ENCODE results near the gene FBXO34. TPM values are rescaled to one million over a fixed set of nuclear protein-coding genes. Genes with fewer than 3 reads are reported as not detected.
"Not testable (repeated sequence)": the region's sequence is repeated elsewhere in the genome, so short reads cannot be mapped to it uniquely, and the experiment has no call there.

The FBXO34 gene
- total RNA-seq, 2 donors from 2014 or later: 39.8 to 70.9 TPM

DNA sequence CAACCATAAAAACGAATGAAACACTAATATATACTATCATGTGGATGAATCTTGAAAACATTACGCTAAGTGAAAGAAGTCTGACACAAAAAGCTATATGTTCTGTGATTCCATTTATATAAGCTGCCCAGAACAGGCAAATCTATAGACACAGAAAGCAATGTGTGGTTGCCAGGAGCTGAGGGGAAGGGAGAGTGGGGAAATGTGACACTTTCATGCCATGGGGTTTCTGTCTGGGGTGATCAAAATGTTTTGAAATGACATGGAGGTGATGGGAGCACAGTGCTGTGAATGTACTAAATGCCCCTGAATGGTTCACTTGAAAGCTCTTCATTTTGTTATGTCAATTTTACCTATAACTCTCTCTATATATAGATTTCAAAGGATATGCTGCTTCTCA is 110.3 kb downstream of the FBXO34 start:
- H3K27me3 ChIP-seq: no peaks in the 10 kb centered on the region
- peaks cover 7% of the 10 kb centered on the region for H3K36me3 ChIP-seq
- no peak for DNase-seq
- H3K27ac ChIP-seq: no peak overlapping the region
- TF ChIP-seq, protein P1, sequence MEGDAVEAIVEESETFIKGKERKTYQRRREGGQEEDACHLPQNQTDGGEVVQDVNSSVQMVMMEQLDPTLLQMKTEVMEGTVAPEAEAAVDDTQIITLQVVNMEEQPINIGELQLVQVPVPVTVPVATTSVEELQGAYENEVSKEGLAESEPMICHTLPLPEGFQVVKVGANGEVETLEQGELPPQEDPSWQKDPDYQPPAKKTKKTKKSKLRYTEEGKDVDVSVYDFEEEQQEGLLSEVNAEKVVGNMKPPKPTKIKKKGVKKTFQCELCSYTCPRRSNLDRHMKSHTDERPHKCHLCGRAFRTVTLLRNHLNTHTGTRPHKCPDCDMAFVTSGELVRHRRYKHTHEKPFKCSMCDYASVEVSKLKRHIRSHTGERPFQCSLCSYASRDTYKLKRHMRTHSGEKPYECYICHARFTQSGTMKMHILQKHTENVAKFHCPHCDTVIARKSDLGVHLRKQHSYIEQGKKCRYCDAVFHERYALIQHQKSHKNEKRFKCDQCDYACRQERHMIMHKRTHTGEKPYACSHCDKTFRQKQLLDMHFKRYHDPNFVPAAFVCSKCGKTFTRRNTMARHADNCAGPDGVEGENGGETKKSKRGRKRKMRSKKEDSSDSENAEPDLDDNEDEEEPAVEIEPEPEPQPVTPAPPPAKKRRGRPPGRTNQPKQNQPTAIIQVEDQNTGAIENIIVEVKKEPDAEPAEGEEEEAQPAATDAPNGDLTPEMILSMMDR (IDR thresholded peaks at IDR 0.05): no peak
- intact Hi-C loops (cut with DNase I): no loop called here
- no peaks in the 10 kb centered on the region for H3K9me3 ChIP-seq
- H3K9ac ChIP-seq (ENCODE audit: low read depth in 2 of 2, low read length in 2 of 2): no peak overlapping the region
- H3K4me3 ChIP-seq: no peak overlapping the region
- H3K4me1 ChIP-seq: no peaks in the 10 kb centered on the region

DNA sequence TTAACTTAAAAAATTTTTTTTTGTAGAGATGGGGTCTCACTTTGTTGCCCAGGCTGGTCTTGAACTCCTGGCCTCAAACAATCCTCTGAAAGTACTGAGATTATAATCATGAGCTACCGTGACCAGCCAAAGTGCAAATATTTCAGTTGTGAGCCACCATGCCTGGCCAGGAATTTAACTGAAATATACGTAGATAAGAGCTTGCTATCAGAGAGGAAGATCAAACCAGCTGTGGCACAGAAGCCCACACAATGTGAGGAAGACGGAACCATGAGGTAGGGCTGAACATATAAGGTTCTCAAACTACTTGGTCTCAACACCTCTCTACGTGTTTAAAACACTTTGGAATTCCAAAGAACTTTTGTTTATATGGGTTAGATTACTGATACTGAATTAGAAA is 111.3 kb downstream of the FBXO34 start:
- Histone ChIP-seq H3K9ac (ENCODE audit: low read depth in 2 of 2, low read length in 2 of 2) (no peak overlapping the region), H3K27ac (no peak overlapping the region), H3K4me1 (no peaks in the 10 kb centered on the region), H3K36me3 (no peaks in the 10 kb centered on the region), H3K27me3 (no peaks in the 10 kb centered on the region), H3K4me3 (no peak overlapping the region), H3K9me3 (no peaks in the 10 kb centered on the region)
- DNase-seq: no peak
- intact Hi-C loops (cut with DNase I): no loop called here
- TF ChIP-seq, protein P1 (IDR thresholded peaks at IDR 0.05): no peak

DNA sequence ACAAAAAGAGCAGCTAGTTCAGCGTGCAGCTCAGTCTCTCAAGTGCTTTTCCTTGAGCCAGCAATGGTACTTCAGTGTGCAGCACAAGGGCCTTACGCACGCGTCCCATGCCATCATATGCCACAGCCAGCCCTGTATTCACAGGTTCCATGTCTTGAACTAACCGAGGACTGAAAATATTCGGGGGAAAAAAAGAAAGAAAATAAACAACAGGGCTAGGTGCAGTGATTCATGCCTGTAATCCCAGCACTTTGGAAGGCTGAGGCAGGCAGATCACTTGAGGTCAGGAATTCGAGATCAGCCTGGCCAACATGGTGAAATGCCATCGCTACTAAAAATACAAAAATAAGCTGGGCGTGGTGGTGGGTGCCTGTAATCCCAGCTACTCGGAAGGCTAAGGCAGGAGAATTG is 111.8 kb downstream of the FBXO34 start:
- DNase-seq; H3K4me1 ChIP-seq; H3K9me3 ChIP-seq; H3K27me3 ChIP-seq; intact Hi-C loops (cut with DNase I); H3K9ac ChIP-seq (ENCODE audit: low read depth in 2 of 2, low read length in 2 of 2); H3K36me3 ChIP-seq; H3K4me3 ChIP-seq; H3K27ac ChIP-seq: not testable (repeated sequence)

DNA sequence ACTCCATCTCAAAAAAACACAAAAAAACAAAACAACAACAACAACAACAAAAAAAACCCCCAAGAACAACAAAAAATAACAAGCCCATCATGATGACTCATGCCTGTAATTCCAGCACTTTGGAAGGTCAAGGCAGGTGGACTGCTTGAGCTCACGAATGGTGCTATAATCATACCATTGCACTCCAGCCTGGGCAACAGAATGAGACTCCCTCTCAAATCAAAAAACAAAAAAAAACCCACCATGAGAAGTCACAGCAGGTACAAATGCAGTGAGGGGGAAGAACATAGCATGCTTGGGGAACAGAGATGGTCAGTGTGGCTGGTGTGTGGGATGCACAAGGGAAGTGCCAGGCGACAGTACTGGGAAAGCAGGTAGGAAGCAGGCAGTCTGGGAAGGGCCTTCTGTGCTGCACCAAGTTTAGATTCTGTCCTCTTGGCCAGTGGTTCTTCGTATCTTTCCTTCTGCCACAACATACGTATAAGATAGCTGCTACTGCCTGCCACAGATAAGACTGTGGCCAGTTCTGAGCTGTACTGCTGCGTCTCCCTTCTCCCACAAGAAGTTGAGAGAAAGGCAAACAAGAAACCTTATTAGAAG is 112.4 kb downstream of the FBXO34 start:
- Histone ChIP-seq H3K9me3 (no peaks in the 10 kb centered on the region), H3K27me3 (no peaks in the 10 kb centered on the region), H3K9ac (ENCODE audit: low read depth in 2 of 2, low read length in 2 of 2) (no peak overlapping the region), H3K36me3 (no peaks in the 10 kb centered on the region), H3K4me1 (no peaks in the 10 kb centered on the region), H3K27ac (no peak overlapping the region), H3K4me3 (no peak overlapping the region)
- TF ChIP-seq, protein P1 (IDR thresholded peaks at IDR 0.05): no peak
- intact Hi-C loops (cut with DNase I): no loop called here
- no peak for DNase-seq

DNA sequence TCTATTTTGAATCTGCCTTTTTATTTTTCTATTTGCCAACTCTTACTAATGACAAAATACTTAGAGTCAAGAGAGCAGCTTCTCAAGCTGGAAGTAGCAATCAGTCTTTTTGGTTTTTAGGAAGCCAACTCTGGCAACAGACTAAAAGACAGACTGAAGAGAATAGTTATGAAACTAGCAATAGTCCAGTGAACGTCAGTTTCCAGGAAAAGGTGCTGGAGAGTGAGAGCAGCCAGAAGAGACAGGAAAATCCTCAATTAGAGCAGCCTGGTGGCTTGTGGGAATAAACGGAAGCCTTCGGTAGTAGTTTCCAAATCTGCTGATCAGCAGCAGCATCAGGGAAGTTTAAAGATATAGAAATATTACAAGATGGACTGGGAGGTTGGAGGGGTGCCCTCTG is 113.3 kb downstream of the FBXO34 start:
- Histone ChIP-seq H3K4me1 (no peaks in the 10 kb centered on the region), H3K9me3 (no peaks in the 10 kb centered on the region), H3K27ac (no peak overlapping the region), H3K4me3 (no peak overlapping the region), H3K27me3 (no peaks in the 10 kb centered on the region), H3K36me3 (no peaks in the 10 kb centered on the region), H3K9ac (ENCODE audit: low read depth in 2 of 2, low read length in 2 of 2) (no peak overlapping the region)
- TF ChIP-seq, protein P1 (IDR thresholded peaks at IDR 0.05): no peak
- no peak for DNase-seq
- intact Hi-C loops (cut with DNase I): no loop called here

DNA sequence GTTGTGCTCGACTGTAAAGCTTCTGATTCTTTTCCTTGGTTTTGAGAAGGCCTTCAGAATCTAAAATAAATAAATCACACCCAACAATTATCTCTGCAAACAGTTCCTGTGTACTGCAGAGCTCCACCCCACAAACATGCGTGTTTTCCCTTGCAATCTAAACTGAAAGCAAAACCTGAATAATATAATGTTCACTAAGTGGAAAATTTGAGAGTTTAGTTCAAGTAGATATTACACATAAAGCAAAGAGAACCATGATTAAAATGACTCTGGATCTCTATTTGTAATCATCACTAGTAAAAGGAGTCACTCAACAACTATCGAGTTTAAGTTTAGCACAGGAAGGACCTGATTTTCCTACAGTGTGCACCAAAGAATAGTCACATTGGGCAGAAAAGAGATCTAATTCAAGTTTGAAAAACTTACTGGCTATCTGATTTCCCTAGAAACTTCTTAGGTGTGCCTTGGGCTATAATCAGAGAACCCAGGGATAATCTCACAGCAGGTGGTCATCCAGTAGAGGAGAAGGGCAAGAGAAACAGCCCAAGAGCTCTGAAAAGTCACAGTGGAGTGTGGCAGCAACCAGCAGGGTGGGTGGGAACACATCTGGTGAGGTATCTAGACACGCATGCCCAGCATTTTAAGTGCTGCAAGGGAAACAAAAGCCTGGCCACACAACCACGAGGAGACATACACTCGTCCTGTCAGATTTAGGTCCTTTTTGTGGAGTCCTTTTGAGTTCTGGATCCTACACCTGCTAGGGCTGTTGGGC is 115.0 kb downstream of the FBXO34 start:
- H3K9me3 ChIP-seq: no peaks in the 10 kb centered on the region
- H3K9ac ChIP-seq (ENCODE audit: low read depth in 2 of 2, low read length in 2 of 2): no peak overlapping the region
- no peaks in the 10 kb centered on the region for H3K4me1 ChIP-seq
- peak overlapping the region; percentile 78 for H3K27ac ChIP-seq
- TF ChIP-seq, protein P1 (IDR thresholded peaks at IDR 0.05): no peak
- no peak overlapping the region for H3K4me3 ChIP-seq
- no peaks in the 10 kb centered on the region for H3K27me3 ChIP-seq
- no peak for DNase-seq
- intact Hi-C loops (cut with DNase I): no loop called here
- no peaks in the 10 kb centered on the region for H3K36me3 ChIP-seq

All from colonic mucosa (tissue), 4 donors.